GM23338 (cell line): ENCODE results near the gene SYT13. TPM values are rescaled to one million over a fixed set of nuclear protein-coding genes. Genes with fewer than 3 reads are reported as not detected.

ENCODE experiments used
- ATAC-seq: fragments of 200-7000 bp; cut with Tn5 transposase; 3 replicates; pipeline ENCODE4 v1.9.1; 2020
- DNase-seq: peaks from one replicate; pipeline ENCODE4 v3.0.0-alpha.2; 2015; ENCODE audit warnings: low spot score
- H2AFZ ChIP-seq: fragments of 200-600 bp; sonication (generic); 2 replicates; pipeline ENCODE4 v1.8.0; 2016; ENCODE audit warnings: antibody characterized with exemption, mild to moderate bottlenecking, moderate library complexity
- H3F3A ChIP-seq: fragments of 200-600 bp; sonication (generic); replicated peaks from 2 replicates; pipeline ENCODE4 v1.8.0; 2017; ENCODE audit warnings: antibody characterized with exemption, mixed run types, low read depth
- H3K27ac ChIP-seq: fragments of 200-600 bp; sonication (generic); 2 replicates; pipeline ENCODE4 v1.6.1; 2016; ENCODE audit warnings: low read depth
- H3K27me3 ChIP-seq: fragments of 200-600 bp; sonication (generic); 2 replicates; pipeline ENCODE4 v1.8.0; 2016; ENCODE audit warnings: mild to moderate bottlenecking, mixed run types, moderate library complexity; ENCODE audit not compliant: insufficient read depth
- H3K36me3 ChIP-seq: fragments of 200-600 bp; sonication (generic); 2 replicates; pipeline ENCODE4 v1.8.0; 2016; ENCODE audit warnings: mild to moderate bottlenecking; ENCODE audit not compliant: insufficient read depth
- H3K4me1 ChIP-seq: fragments of 200-600 bp; sonication (generic); 2 replicates; pipeline ENCODE4 v1.8.0; 2016; ENCODE audit warnings: mild to moderate bottlenecking, moderate library complexity; ENCODE audit not compliant: insufficient read depth
- H3K4me2 ChIP-seq: fragments of 200-600 bp; sonication (generic); 2 replicates; pipeline ENCODE4 v1.7.1; 2017; ENCODE audit warnings: mixed run types
- H3K4me3 ChIP-seq: fragments of 200-600 bp; sonication (generic); 2 replicates; pipeline ENCODE4 v1.6.1; 2016; ENCODE audit warnings: mixed run types
- H3K79me2 ChIP-seq: fragments of 200-600 bp; sonication (generic); replicated peaks from 2 replicates; pipeline ENCODE4 v1.8.0; 2017; ENCODE audit warnings: mild to moderate bottlenecking; ENCODE audit not compliant: insufficient read depth
- H3K9me2 ChIP-seq: fragments of 200-600 bp; sonication (generic); 2 replicates; pipeline ENCODE4 v1.8.0; 2017; ENCODE audit not compliant: insufficient read depth
- H4K20me1 ChIP-seq: fragments of 200-600 bp; sonication (generic); replicated peaks from 2 replicates; pipeline ENCODE4 v1.8.0; 2017; ENCODE audit warnings: mild to moderate bottlenecking; ENCODE audit not compliant: insufficient read depth
- H3K27ac Mint-ChIP-seq: 2 replicates; pipeline ENCODE4 v1.8.0; 2020; ENCODE audit warnings: inconsistent platforms, mild to moderate bottlenecking, moderate library complexity, mixed read lengths
- H3K27me3 Mint-ChIP-seq: 3 replicates; pipeline ENCODE4 v1.8.0; 2022; ENCODE audit warnings: low read depth, mild to moderate bottlenecking, moderate library complexity, mixed read lengths, inconsistent platforms; ENCODE audit not compliant: insufficient read depth, poor library complexity
- H3K36me3 Mint-ChIP-seq: 3 replicates; pipeline ENCODE4 v1.8.0; 2021; ENCODE audit warnings: low read depth, mild to moderate bottlenecking, inconsistent platforms, moderate library complexity, mixed read lengths
- H3K4me1 Mint-ChIP-seq: 3 replicates; pipeline ENCODE4 v1.8.0; 2020; ENCODE audit warnings: mild to moderate bottlenecking, inconsistent platforms, mixed read lengths
- H3K4me3 Mint-ChIP-seq: 3 replicates; pipeline ENCODE4 v1.8.0; 2021; ENCODE audit warnings: moderate library complexity, mild to moderate bottlenecking, inconsistent platforms, mixed read lengths
- H3K9me3 Mint-ChIP-seq: 3 replicates; pipeline ENCODE4 v1.8.0; 2020; ENCODE audit warnings: moderate library complexity, mild to moderate bottlenecking, inconsistent platforms, mixed read lengths
- CREB1 ChIP-seq: fragments of 250-450 bp; sonication (Bioruptor Pico); IDR thresholded peaks from 2 replicates; pipeline ENCODE4 v1.5.0; 2020; ENCODE audit warnings: low read depth, mild to moderate bottlenecking, moderate library complexity
- CTCF ChIP-seq, 2 experiments: fragments of 200-600 bp in 1 of 2; sonication (generic) in 1 of 2; conservative IDR thresholded peaks; 2 replicates each; pipeline versions ENCODE4 v1.5.1 to v1.6.1; 2016 to 2017; ENCODE audit warnings: antibody characterized with exemption in 2 of 2, low read depth in 2 of 2, mild to moderate bottlenecking in 2 of 2, moderate library complexity in 1 of 2
- ETS1 ChIP-seq: IDR thresholded peaks from 2 replicates; pipeline ENCODE4 v1.6.1; 2016; ENCODE audit warnings: antibody characterized with exemption
- EZH2 ChIP-seq: fragments of 200-600 bp; sonication (generic); IDR thresholded peaks from one replicate; pipeline ENCODE4 v1.8.0; 2017; ENCODE audit warnings: antibody characterized with exemption, mild to moderate bottlenecking, low read depth; ENCODE audit not compliant: unreplicated experiment
- EZH2phosphoT487 ChIP-seq: fragments of 200-600 bp; sonication (generic); IDR thresholded peaks from one replicate; pipeline ENCODE4 v1.8.1; 2018; ENCODE audit warnings: antibody characterized with exemption; ENCODE audit not compliant: unreplicated experiment
- JUNB ChIP-seq: IDR thresholded peaks from one replicate; pipeline ENCODE4 v1.6.1; 2016; ENCODE audit warnings: antibody characterized with exemption; ENCODE audit not compliant: unreplicated experiment
- NANOG ChIP-seq: IDR thresholded peaks from 2 replicates; pipeline ENCODE4 v1.6.1; 2016; ENCODE audit warnings: antibody characterized with exemption, borderline replicate concordance
- POLR2AphosphoS5 ChIP-seq: IDR thresholded peaks from 2 replicates; pipeline ENCODE4 v1.6.1; 2016; ENCODE audit warnings: antibody characterized with exemption, low read depth
- REST ChIP-seq: IDR thresholded peaks from one replicate; pipeline ENCODE4 v1.6.1; 2018; ENCODE audit warnings: antibody characterized with exemption; ENCODE audit not compliant: unreplicated experiment
- STAT1 ChIP-seq: IDR thresholded peaks from one replicate; pipeline ENCODE4 v1.6.1; 2016; ENCODE audit warnings: antibody characterized with exemption; ENCODE audit not compliant: unreplicated experiment
- ZNF114 ChIP-seq: fragments of 250-450 bp; sonication (Bioruptor Pico); IDR thresholded peaks from 2 replicates; pipeline ENCODE4 v1.5.0; 2020; ENCODE audit warnings: mild to moderate bottlenecking, moderate library complexity
- ZNF331 ChIP-seq: fragments of 250-450 bp; sonication (Bioruptor Pico); IDR thresholded peaks from 2 replicates; pipeline ENCODE4 v1.5.0; 2020; ENCODE audit warnings: low read depth, mild to moderate bottlenecking, moderate library complexity
- ZNF462 ChIP-seq: fragments of 250-450 bp; sonication (Bioruptor Pico); IDR thresholded peaks from 2 replicates; pipeline ENCODE4 v1.5.0; 2020; ENCODE audit warnings: mild to moderate bottlenecking, moderate library complexity
- polyA plus RNA-seq: library from polyadenylated mRNA; unstranded; fragments of >200 nt; fragmentation: Nextera tagmentation; extraction: Ambion mirVana; gene quantifications from 2 replicates; pipeline ENCODE4 v1.2.1, GENCODE V29; 2016
- total RNA-seq: library from RNA; depleted of rRNA; stranded (reverse); fragments of >200 nt; shearing (Covaris generic); gene quantifications from 2 replicates; pipeline ENCODE4 v1.2.3, GENCODE V29; 2014

SYT13 gene
- total and polyA plus RNA-seq, 2 experiments from 2014 or later = 3.4 to 16.3 TPM

GRCh38 chr11:45216031-45216430 lies 70.1 kb downstream of the SYT13 start:
- H3K9me3 Mint-ChIP-seq = no peaks in the 10 kb centered on the region
- no peak overlapping the region for H3K4me3 ChIP-seq
- no peaks in the 10 kb centered on the region for H3F3A ChIP-seq
- no peaks in the 10 kb centered on the region; the same call in 1 of the 2 replicates for H4K20me1 ChIP-seq
- DNase-seq (no peak), ATAC-seq (no peak)
- peaks cover 9% of the 10 kb centered on the region; the same call in 2 of the 3 replicates for H3K36me3 Mint-ChIP-seq
- no peak overlapping the region for H3K27ac ChIP-seq
- no peaks in the 10 kb centered on the region for H3K79me2 ChIP-seq
- TF ChIP-seq NANOG (no peak), EZH2 (no peak), EZH2phosphoT487 (no peak), ZNF462 (CRISPR knock-in tag) (no peak), ETS1 (no peak), CTCF (conservative IDR thresholded peaks at IDR 0.05; ENCODE audit: low read depth in 2 of 2) (no peak), ZNF114 (CRISPR knock-in tag) (no peak), ZNF331 (CRISPR knock-in tag) (no peak), POLR2AphosphoS5 (no peak), JUNB (no peak), CREB1 (CRISPR knock-in tag) (no peak), STAT1 (no peak), REST (no peak)
- no peaks in the 10 kb centered on the region for H3K36me3 ChIP-seq
- H3K4me2 ChIP-seq = no peak overlapping the region
- H3K27me3 Mint-ChIP-seq = peaks cover 1% of the 10 kb centered on the region
- no peak overlapping the region for H2AFZ ChIP-seq
- H3K4me1 Mint-ChIP-seq = peaks cover 9% of the 10 kb centered on the region
- no peaks in the 10 kb centered on the region for H3K27me3 ChIP-seq
- H3K4me1 ChIP-seq = no peaks in the 10 kb centered on the region; the same call in 1 of the 2 replicates
- H3K9me2 ChIP-seq = no peaks in the 10 kb centered on the region
- H3K4me3 Mint-ChIP-seq = no peak overlapping the region
- no peak overlapping the region for H3K27ac Mint-ChIP-seq
